ENCODE results near the gene PEA15. TPM values are rescaled to one million over a fixed set of nuclear protein-coding genes. Genes with fewer than 3 reads are reported as not detected.

Gene PEA15
- total and polyA plus RNA-seq, 10 of the 15 experiments (the other 5 are each of a cell fraction or from before 2014, with no cell fraction given): 15.1 to 269 (median 65.6) TPM

GRCh38 chr1:160261893-160262794 is 57.0 kb downstream of the PEA15 start, which contains the start of gene DCAF8 (continued):
- TF ChIP-seq ATF3 (IDR thresholded peaks at IDR 0.05; ENCODE audit: borderline replicate concordance, extremely low read depth, low read depth, low read length) (peak; percentile 87; the same call in 1 of the 2 replicates), CBFB (IDR thresholded peaks at IDR 0.05; ENCODE audit: low read depth) (peak; percentile 31; the same call in 1 of the 2 replicates), PML (IDR thresholded peaks at IDR 0.05; ENCODE audit: low read length) (peak; percentile 84), POU2F2 (IDR thresholded peaks at IDR 0.05; ENCODE audit: borderline replicate concordance, low read depth, low read length) (peak; percentile 34), HCFC1 (IDR thresholded peaks at IDR 0.05; ENCODE audit: low read length) (peak; percentile 61; the same call in 1 of the 2 replicates), NBN (IDR thresholded peaks at IDR 0.05) (peak; percentile 19), PKNOX1 (IDR thresholded peaks at IDR 0.05) (no peak), CEBPB (IDR thresholded peaks at IDR 0.05; ENCODE audit: borderline replicate concordance in 1 of 2, low read depth in 2 of 2, low read length in 2 of 2) (no peak), NR2C1 (IDR thresholded peaks at IDR 0.05) (no peak), PRDM15 (CRISPR knock-in tag; IDR thresholded peaks at IDR 0.05) (no peak), HSF1 (IDR thresholded peaks at IDR 0.05; ENCODE audit: low read depth, low read length) (no peak), TCF7 (IDR thresholded peaks at IDR 0.05; ENCODE audit: borderline replicate concordance) (no peak), MEF2B (IDR thresholded peaks at IDR 0.05; ENCODE audit: partially characterized antibody, poor library complexity, severe bottlenecking) (no peak), GATAD2B (conservative IDR thresholded peaks at IDR 0.05; ENCODE audit: low read depth) (peak; percentile 52), BHLHE40 (IDR thresholded peaks at IDR 0.05; ENCODE audit: borderline replicate concordance in 1 of 2, low read depth in 2 of 2, low read length in 1 of 2) (peak; percentile 10 to 52; a peak in 1 of 4 replicates), CREB1 (IDR thresholded peaks at IDR 0.05; ENCODE audit: low read depth) (peak; percentile 70; the same call in 1 of the 2 replicates), ATF2 (IDR thresholded peaks at IDR 0.05; ENCODE audit: low read length) (no peak), MXI1 (IDR thresholded peaks at IDR 0.05; ENCODE audit: low read depth, low read length) (peak; percentile 28; the same call in 1 of the 2 replicates), ZNF207 (IDR thresholded peaks at IDR 0.05; ENCODE audit: borderline replicate concordance) (peak; percentile 68), MAX (IDR thresholded peaks at IDR 0.05; ENCODE audit: low read depth, low read length) (peak; percentile 78)

All from GM12878 (cell line).